Measurements from ENCODE around the gene TMEM245. TPM values are rescaled to one million over a fixed set of nuclear protein-coding genes. Genes with fewer than 3 reads are reported as not detected.
"Not testable (repeated sequence)": the region's sequence is repeated elsewhere in the genome, so short reads cannot be mapped to it uniquely, and the experiment has no call there.

Gene TMEM245
- polyA plus RNA-seq, 1 donor from 2014 or later, result 14.5 TPM

DNA sequence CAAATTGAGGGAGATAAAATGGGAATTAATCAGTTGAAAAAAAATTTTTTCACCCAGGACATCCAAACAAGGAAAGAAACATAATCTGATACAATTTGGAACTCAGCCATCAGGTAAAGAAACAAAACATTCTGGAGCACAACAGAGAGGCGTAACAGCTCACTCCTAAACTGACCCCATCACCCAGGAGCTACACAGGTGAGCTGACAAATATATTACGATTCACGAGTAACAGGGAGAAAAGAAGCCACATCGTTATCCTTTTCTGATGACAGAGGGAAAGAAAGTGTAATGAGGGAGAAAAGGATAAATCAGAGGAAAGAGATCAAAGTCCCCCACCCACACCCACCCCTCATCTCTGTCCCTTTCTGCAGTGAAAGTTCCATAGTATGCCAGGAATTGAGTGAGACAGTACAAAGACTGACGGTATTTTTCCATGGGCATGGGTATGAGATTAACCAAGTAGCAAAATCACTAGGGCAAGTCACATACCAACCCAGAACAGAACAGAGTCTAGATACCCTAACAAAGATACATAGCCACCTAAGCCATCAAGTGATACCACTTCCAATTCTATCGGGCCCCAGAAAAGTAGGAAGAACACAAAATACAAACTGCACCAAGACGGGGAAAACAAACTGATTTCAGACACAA is 45.4 kb downstream of the TMEM245 start:
- H3K27ac Mint-ChIP-seq, result no peak overlapping the region
- H3K27me3 Mint-ChIP-seq, result no peaks in the 10 kb centered on the region
- H3K9me3 Mint-ChIP-seq, result no peaks in the 10 kb centered on the region
- H3K4me1 Mint-ChIP-seq, result peaks cover 0 to 1% (median 0%) of the 10 kb centered on the region in 3 donors
- no peak overlapping the region for H3K4me3 Mint-ChIP-seq
- H3K36me3 Mint-ChIP-seq, result peaks cover 13% of the 10 kb centered on the region

DNA sequence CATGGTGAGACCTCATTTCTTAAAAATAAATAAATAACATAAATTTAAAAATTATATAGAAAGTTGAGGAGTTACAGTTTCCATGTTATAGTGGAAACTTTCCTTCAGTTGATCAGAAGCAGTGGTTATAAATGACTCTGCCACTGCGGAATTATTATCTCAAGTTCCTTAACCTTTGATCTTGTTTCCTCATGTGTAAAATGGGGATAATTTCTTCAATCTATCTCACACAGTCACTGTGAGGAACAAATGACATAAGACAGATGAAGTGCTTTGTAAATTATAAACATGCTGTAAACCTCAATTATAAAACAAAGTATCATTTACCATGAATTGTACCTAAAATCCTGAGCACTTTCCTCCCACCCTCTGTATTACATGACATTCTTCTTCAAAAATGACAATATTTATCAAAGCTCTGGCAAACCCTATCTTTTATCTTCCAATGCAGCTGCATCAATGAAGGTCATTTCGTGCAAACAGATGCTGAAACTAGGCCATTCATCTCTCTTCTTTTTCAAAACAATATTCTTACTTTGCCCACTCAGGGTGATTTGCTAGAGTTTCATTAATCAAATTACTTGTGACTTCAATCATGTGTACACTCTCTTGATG is 46.8 kb downstream of the TMEM245 start:
- Mint-ChIP-seq H3K4me3 (no peak overlapping the region), H3K27ac (no peak overlapping the region), H3K4me1 (peaks cover 0 to 1% (median 0%) of the 10 kb centered on the region in 3 donors), H3K9me3 (no peaks in the 10 kb centered on the region), H3K27me3 (no peaks in the 10 kb centered on the region), H3K36me3 (peaks cover 9% of the 10 kb centered on the region)

DNA sequence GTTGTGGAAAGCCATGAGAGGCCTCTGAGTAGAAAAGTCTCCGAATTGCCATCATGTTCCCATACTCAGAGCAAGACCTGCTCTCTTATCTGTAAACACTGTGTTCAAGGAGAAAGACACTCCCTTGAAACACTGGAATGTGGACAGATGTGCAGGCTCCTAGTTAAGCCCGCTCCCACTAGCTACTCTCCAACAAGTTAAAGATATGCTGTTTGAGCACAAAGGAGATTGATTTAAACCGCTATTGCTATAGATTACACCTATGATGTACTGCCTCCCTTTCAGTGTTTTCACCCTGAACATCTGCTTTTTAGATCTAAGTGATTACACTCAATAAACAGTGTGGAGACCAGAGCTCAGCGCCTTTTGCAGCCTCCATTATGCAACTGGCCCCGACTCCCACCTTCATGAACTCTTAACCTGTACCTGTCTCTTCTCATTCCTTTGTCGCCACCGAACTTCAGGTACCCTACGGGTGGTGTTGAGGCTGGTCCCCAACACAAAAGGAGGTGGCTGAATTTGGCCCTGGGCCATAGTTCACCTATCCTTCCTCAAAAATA is 47.5 kb downstream of the TMEM245 start:
- Mint-ChIP-seq H3K27ac (no peak overlapping the region), H3K27me3 (no peaks in the 10 kb centered on the region), H3K9me3 (no peaks in the 10 kb centered on the region), H3K4me1 (peaks cover 0 to 1% (median 0%) of the 10 kb centered on the region in 3 donors), H3K36me3 (peaks cover 15% of the 10 kb centered on the region), H3K4me3 (no peak overlapping the region)

DNA sequence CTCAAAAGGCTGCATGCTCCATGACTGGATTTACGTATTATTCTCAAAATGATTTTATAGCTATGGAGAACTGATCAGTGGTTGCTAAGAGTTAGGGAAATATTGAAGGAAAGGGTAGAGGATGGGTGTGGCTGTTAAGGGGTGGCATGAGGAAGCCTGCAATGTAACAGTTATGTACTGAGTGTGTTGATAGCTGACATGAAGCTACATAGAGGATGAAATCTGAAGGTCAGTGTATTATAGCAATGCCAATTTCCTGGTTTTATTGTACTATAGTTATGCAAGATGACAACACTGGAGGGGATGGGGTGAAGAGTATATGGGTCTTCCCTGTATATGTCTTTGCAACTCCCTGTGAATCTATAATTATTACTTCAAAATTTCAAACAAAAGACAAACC is 51.0 kb downstream of the TMEM245 start:
- Mint-ChIP-seq H3K4me1 (peaks cover 0 to 1% (median 0%) of the 10 kb centered on the region in 3 donors), H3K27ac (no peak overlapping the region), H3K36me3 (peaks cover 13% of the 10 kb centered on the region), H3K27me3 (no peaks in the 10 kb centered on the region), H3K9me3 (no peaks in the 10 kb centered on the region), H3K4me3 (no peak overlapping the region)

DNA sequence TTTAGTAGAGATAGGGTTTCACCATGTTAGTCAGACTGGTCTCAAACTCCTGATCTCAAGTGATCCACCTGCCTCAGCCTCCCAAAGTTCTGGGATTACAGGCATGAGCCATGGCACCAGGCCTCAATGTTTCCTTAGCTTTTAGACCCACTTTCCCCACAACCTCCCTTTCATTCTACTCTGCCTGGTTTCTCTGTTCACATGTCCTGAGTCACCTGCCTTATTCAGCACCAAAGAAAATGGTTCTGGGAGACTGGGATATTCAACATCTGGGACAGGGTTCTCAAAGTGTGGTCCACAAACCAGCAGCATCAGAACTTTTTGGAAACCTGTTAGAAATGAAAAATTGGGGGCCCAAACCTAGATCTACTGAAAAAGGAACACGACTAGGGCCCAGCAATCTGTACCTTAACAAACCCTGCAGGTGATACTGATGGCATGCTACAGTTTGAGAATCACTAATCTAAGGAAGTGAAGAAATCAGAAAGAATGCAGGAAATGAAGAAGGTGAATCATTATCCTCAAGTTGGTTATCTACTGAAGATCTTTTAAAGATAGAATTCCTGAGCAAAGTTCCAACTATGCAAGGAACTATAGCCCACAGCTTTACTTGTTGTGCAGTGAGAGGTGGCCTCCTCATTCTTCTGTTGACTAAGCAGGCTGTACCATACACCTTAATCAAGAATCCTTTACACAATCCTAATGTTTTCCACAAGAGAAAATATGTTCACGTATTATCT is 54.6 kb downstream of the TMEM245 start:
- H3K9me3 Mint-ChIP-seq, result no peaks in the 10 kb centered on the region
- no peak overlapping the region for H3K27ac Mint-ChIP-seq
- H3K4me3 Mint-ChIP-seq, result no peak overlapping the region
- H3K4me1 Mint-ChIP-seq, result peaks cover 0 to 1% (median 0%) of the 10 kb centered on the region in 3 donors
- H3K27me3 Mint-ChIP-seq, result no peaks in the 10 kb centered on the region
- peaks cover 20% of the 10 kb centered on the region for H3K36me3 Mint-ChIP-seq

DNA sequence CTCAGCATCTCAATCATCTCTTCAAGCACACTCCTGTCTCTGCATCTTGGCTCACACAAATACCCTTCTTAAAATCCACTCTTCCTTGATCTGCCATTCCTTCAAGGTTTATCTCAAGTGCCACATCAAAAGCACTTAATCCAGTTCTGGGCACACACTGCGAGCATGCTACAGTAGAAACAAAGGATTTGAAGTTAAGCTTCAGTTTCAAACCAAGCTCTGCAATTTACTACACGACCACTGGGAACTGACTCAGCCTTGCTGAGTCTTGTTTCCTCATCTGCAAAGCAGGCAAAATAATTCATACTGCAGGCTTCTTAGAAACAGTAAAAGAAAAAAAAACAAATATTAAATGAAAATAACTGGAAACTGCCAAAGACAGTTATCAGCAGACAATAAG is 56.0 kb downstream of the TMEM245 start:
- Mint-ChIP-seq H3K27ac (no peak overlapping the region), H3K4me3 (no peak overlapping the region), H3K4me1 (peaks cover 0 to 1% (median 0%) of the 10 kb centered on the region in 3 donors), H3K36me3 (peaks cover 24% of the 10 kb centered on the region), H3K9me3 (no peaks in the 10 kb centered on the region), H3K27me3 (no peaks in the 10 kb centered on the region)

DNA sequence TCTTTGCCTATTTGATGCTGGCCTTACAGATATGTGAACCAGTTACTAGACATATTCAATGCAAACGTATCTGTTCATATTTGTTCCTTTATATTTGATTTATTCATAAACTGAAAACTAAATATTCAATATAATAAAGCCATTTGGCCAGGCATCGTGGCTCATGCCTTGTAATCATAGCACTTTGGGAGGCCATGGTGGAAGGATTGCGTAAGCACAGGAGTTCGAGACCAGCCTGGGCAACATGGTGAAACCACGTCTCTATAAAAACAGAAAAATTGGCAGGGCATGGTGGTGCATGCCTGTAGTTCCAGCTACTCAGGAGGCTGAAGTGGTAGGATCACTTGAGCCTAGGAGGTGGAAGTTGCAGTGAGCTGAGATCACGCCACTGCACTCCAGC is 57.2 kb downstream of the TMEM245 start:
- H3K9me3 Mint-ChIP-seq, result no peaks in the 10 kb centered on the region

DNA sequence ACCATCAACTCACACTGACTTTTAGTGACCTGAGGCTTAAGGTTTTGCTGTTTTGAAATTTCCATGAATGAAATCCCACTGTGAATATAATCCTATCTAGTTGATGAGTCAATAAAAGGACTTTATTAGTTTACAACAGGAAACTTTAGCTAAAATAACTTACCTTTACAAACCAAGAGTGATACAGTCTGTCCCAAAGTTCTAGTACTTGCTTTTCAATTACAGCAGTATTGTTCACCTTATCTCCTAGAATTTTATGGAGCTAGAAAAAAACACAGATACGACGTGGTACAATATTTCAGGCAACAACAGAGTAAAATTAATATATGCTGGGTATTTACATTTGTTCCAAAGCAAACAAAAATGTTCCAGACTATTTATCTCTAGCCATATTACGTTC is 59.6 kb downstream of the TMEM245 start:
- peaks cover 22% of the 10 kb centered on the region for H3K36me3 Mint-ChIP-seq
- no peaks in the 10 kb centered on the region for H3K9me3 Mint-ChIP-seq
- H3K27me3 Mint-ChIP-seq, result no peaks in the 10 kb centered on the region
- H3K4me3 Mint-ChIP-seq, result no peak overlapping the region
- H3K4me1 Mint-ChIP-seq, result no peaks in the 10 kb centered on the region
- no peak overlapping the region for H3K27ac Mint-ChIP-seq

More for the DNA sequence above, 57.2 kb downstream of the TMEM245 start:
- peaks cover 0 to 1% (median 0%) of the 10 kb centered on the region in 3 donors for H3K4me1 Mint-ChIP-seq
- H3K27me3 Mint-ChIP-seq, result no peaks in the 10 kb centered on the region
- H3K36me3 Mint-ChIP-seq, result peaks cover 21% of the 10 kb centered on the region
- H3K4me3 Mint-ChIP-seq, result no peak overlapping the region
- H3K27ac Mint-ChIP-seq, result no peak overlapping the region

DNA sequence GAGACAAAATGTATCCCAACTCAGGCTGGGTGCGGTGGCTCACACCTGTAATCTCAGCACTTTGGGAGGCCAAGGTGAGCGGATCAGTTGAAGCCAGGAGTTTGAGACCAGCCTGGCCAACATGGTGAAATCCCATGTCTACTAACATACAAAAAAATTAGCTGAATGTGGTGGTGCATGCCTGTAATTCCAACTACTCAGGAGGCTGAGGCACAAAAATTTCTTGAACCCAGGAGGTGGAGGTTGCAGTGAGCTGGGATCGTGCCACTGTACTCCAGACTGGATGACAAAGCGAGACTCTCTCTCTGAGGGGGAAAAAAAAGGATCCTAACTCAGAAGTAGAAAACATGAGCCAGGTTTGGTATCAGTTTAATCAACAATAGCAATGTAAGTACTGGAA is 66.6 kb downstream of the TMEM245 start:
- H3K27ac Mint-ChIP-seq, H3K27me3 Mint-ChIP-seq, H3K4me3 Mint-ChIP-seq, H3K4me1 Mint-ChIP-seq, H3K9me3 Mint-ChIP-seq: not testable (repeated sequence)
- H3K36me3 Mint-ChIP-seq, result peaks cover 30% of the 10 kb centered on the region

DNA sequence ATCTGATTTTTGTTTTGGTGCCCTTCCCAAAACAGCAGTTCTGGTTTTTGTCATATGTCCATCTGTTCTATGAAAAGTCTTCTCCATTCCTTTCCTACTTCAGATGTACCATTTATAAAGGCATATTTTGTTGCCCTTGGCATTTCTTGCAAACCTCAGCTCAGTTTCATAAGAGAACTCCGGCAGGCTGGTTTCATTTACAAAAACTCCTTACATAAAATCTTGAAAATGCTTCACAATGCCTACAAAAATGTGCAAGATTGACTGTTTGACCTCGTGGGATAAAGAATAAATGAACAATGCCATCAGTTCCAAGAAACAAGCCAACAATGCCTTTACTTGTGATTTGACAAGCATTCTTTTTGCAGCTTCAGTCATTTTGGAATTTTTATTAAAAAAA is 67.3 kb downstream of the TMEM245 start:
- no peak overlapping the region for H3K27ac Mint-ChIP-seq
- H3K36me3 Mint-ChIP-seq, result peaks cover 31% of the 10 kb centered on the region
- H3K4me1 Mint-ChIP-seq, result no peaks in the 10 kb centered on the region
- H3K9me3 Mint-ChIP-seq, result no peaks in the 10 kb centered on the region
- H3K27me3 Mint-ChIP-seq, result no peaks in the 10 kb centered on the region
- H3K4me3 Mint-ChIP-seq, result no peak overlapping the region

DNA sequence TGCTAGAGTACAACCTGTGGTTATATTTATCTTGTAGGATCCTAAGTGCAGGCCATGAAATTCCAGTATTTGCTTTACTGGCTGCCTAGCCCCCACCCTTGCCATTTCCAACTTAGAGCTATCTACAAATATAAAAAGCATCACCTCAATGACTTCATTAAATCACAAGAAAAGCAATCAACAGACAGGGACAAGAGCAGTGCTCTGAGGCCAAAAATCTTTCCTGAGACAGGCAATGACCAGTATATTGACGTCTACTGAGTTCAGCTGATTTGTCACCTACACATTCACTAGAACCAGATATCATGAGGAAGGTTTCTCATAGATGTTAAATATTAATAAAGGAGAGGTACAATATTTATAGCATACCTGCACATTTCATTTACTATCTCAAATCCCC is 68.0 kb downstream of the TMEM245 start:
- peaks cover 33% of the 10 kb centered on the region for H3K36me3 Mint-ChIP-seq
- H3K4me1 Mint-ChIP-seq, result no peaks in the 10 kb centered on the region
- H3K27me3 Mint-ChIP-seq, result no peaks in the 10 kb centered on the region
- no peak overlapping the region for H3K4me3 Mint-ChIP-seq
- no peak overlapping the region for H3K27ac Mint-ChIP-seq
- H3K9me3 Mint-ChIP-seq, result no peaks in the 10 kb centered on the region

DNA sequence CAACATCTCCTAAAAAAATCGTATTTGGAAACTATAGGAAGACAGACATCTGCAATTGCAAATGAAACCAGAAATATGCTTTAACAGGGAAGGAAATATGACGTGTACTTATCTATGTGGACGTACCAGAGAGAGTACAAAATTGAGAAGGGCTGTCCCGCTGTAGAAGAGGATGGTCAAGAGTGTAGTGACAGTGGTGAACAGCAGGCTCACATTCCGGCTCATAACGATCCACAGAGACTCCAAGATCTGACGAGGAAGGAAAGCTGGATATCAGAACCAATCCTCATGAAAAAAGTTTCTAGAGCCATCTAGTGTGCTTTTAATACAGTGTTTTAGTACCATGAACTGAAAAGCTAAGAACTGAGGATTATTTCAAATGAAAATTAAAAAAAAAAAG is 69.3 kb downstream of the TMEM245 start:
- no peak overlapping the region for H3K4me3 Mint-ChIP-seq
- H3K36me3 Mint-ChIP-seq, result peaks cover 29% of the 10 kb centered on the region
- H3K27me3 Mint-ChIP-seq, result no peaks in the 10 kb centered on the region
- no peak overlapping the region for H3K27ac Mint-ChIP-seq
- H3K9me3 Mint-ChIP-seq, result no peaks in the 10 kb centered on the region
- no peaks in the 10 kb centered on the region for H3K4me1 Mint-ChIP-seq

DNA sequence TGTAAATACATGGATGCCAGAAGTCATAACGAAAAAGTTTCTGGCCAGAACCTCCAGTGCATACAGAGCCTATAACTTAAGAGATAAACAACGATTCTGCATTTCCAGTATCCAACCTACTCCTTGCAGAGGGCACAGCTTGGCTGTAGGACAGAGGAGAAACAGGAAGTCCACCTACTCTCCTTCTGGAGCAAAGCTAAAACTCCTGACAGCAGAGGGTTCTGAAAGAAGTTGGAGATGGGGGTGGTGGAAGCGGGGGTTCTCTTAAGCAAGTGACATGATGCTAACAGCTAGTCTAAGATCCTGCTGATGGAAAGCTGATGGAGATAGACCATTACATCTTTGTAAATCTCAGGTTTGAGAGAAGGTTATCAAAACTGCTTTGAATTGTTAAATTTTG is 70.9 kb downstream of the TMEM245 start:
- no peaks in the 10 kb centered on the region for H3K27me3 Mint-ChIP-seq
- H3K27ac Mint-ChIP-seq, result no peak overlapping the region
- H3K4me3 Mint-ChIP-seq, result no peak overlapping the region
- peaks cover 29% of the 10 kb centered on the region for H3K36me3 Mint-ChIP-seq
- no peaks in the 10 kb centered on the region for H3K9me3 Mint-ChIP-seq
- no peaks in the 10 kb centered on the region for H3K4me1 Mint-ChIP-seq

DNA sequence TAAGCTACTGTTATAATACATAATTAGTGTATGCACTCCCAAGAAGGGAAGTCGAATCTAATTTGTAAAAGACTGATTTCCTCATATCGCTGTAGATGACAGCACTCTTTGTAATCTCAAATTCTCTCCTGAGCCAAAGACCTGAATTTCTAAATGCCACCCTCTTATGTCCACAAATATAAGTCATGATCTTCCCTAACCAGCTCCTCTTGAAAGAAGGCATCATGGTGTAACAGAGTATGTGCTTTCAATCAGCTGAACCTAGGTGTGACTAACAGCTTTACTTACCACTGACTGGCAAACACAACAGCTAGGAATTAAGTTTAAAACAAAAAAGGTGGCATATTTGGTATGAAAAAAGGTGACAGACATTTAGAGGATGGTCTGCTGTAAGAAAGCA is 72.5 kb downstream of the TMEM245 start:
- Mint-ChIP-seq H3K36me3 (peaks cover 22% of the 10 kb centered on the region), H3K27me3 (no peaks in the 10 kb centered on the region), H3K27ac (no peak overlapping the region), H3K4me3 (no peak overlapping the region), H3K4me1 (no peaks in the 10 kb centered on the region), H3K9me3 (peaks cover 2 to 6% (median 3%) of the 10 kb centered on the region in 3 donors)

DNA sequence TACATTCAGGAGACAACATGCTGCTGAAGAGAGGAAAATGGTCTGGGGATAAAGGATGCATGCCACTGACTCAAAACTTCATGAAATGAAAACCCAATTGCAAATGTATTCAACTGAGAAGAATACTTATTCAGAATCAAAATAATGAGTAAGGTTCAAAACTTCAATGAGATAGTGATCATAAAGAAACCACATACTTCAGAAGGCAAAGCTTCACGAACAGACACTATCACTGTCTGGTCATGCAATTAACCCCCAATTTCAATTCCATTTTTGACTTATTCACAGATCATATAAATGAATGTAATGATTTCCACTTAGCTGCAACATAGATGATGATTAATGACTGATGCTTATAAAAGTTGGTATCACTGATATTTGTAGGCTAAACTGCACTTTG is 73.4 kb downstream of the TMEM245 start:
- Mint-ChIP-seq H3K4me1 (no peaks in the 10 kb centered on the region), H3K36me3 (peaks cover 24% of the 10 kb centered on the region), H3K27ac (no peak overlapping the region), H3K9me3 (peaks cover 2 to 6% (median 3%) of the 10 kb centered on the region in 3 donors), H3K4me3 (no peak overlapping the region), H3K27me3 (no peaks in the 10 kb centered on the region)
